ENCODE data around the gene TPD52L1.

Gene TPD52L1

GRCh38 chr6:125112934-125113333 is 40.6 kb upstream of the TPD52L1 start:
- H3K4me3 ChIP-seq (ENCODE audit: control insufficient read depth in 1 of 7, extremely low read depth in 1 of 7, insufficient read depth in 4 of 7, low read depth in 2 of 7, low read length in 6 of 7): no peak overlapping the region
- CTCF ChIA-PET: interaction anchor here (1.0 to 4.9 kb wide), 12 partner anchors 8 to 1337 kb away, joined by 3 to 81 read pairs (median 6); no protein-coding TSS in a partner anchor
- H3K27ac ChIP-seq (ENCODE audit: insufficient read depth in 1 of 2, low read depth in 1 of 2, low read length in 2 of 2, poor library complexity in 1 of 2, severe bottlenecking in 2 of 2): no peak overlapping the region
- no peak for DNase-seq
- POLR2A ChIA-PET: no interaction called here
- no peaks in the 10 kb centered on the region for H3K4me1 ChIP-seq (ENCODE audit: control extremely low read depth in 1 of 4, control insufficient read depth in 4 of 4, insufficient read depth in 4 of 4, low read length in 3 of 4)
- H3K36me3 ChIP-seq (ENCODE audit: control insufficient read depth in 4 of 4, insufficient read depth in 4 of 4, low read length in 3 of 4): no peaks in the 10 kb centered on the region
- no peaks in the 10 kb centered on the region for H3K27me3 ChIP-seq (replicated peaks in 2 of 5; ENCODE audit: control insufficient read depth in 4 of 5, insufficient read depth in 5 of 5, low read length in 4 of 5)
- peaks cover 5 to 33% (median 11%) of the 10 kb centered on the region in 5 experiments for H3K9me3 ChIP-seq (ENCODE audit: control extremely low read depth in 1 of 5, control insufficient read depth in 4 of 5, insufficient read depth in 2 of 5, low read depth in 1 of 5, low read length in 4 of 5)

- H3K4me3 ChIP-seq (ENCODE audit: control insufficient read depth in 1 of 7, extremely low read depth in 1 of 7, insufficient read depth in 4 of 7, low read depth in 2 of 7, low read length in 6 of 7): no peak overlapping the region
- H3K9me3 ChIP-seq (ENCODE audit: control extremely low read depth in 1 of 5, control insufficient read depth in 4 of 5, insufficient read depth in 2 of 5, low read depth in 1 of 5, low read length in 4 of 5): peaks cover 5 to 30% (median 11%) of the 10 kb centered on the region in 5 experiments
- no peak overlapping the region for H3K27ac ChIP-seq (ENCODE audit: insufficient read depth in 1 of 2, low read depth in 1 of 2, low read length in 2 of 2, poor library complexity in 1 of 2, severe bottlenecking in 2 of 2)
- no peaks in the 10 kb centered on the region for H3K4me1 ChIP-seq (ENCODE audit: control extremely low read depth in 1 of 4, control insufficient read depth in 4 of 4, insufficient read depth in 4 of 4, low read length in 3 of 4)
- no peaks in the 10 kb centered on the region for H3K27me3 ChIP-seq (replicated peaks in 2 of 5; ENCODE audit: control insufficient read depth in 4 of 5, insufficient read depth in 5 of 5, low read length in 4 of 5)
- H3K36me3 ChIP-seq (ENCODE audit: control insufficient read depth in 4 of 4, insufficient read depth in 4 of 4, low read length in 3 of 4): no peaks in the 10 kb centered on the region
- ChIA-PET CTCF (interaction anchor here (0.6 to 4.9 kb wide), 25 partner anchors 9 to 1338 kb away, joined by 3 to 81 read pairs (median 5); partner anchors contain the start of gene TPD52L1), POLR2A (no interaction called here)
- no CpG with 5 or more reads among the region's 1 CpG for WGBS (ENCODE audit: insufficient coverage)
- DNase-seq: peak; percentile 61 to 72 (median 65)
Observed at GRCh38 chr6:125114248-125114858, 39.2 kb upstream of the TPD52L1 start.

- Histone ChIP-seq H3K4me3 (ENCODE audit: control insufficient read depth in 1 of 7, extremely low read depth in 1 of 7, insufficient read depth in 4 of 7, low read depth in 2 of 7, low read length in 6 of 7) (no peak overlapping the region), H3K27ac (ENCODE audit: insufficient read depth in 1 of 2, low read depth in 1 of 2, low read length in 2 of 2, poor library complexity in 1 of 2, severe bottlenecking in 2 of 2) (no peak overlapping the region), H3K36me3 (ENCODE audit: control insufficient read depth in 4 of 4, insufficient read depth in 4 of 4, low read length in 3 of 4) (no peaks in the 10 kb centered on the region), H3K9me3 (ENCODE audit: control extremely low read depth in 1 of 5, control insufficient read depth in 4 of 5, insufficient read depth in 2 of 5, low read depth in 1 of 5, low read length in 4 of 5) (peaks cover 1 to 13% (median 7%) of the 10 kb centered on the region in 5 experiments), H3K27me3 (replicated peaks in 2 of 5; ENCODE audit: control insufficient read depth in 4 of 5, insufficient read depth in 5 of 5, low read length in 4 of 5) (no peaks in the 10 kb centered on the region), H3K4me1 (ENCODE audit: control extremely low read depth in 1 of 4, control insufficient read depth in 4 of 4, insufficient read depth in 4 of 4, low read length in 3 of 4) (no peaks in the 10 kb centered on the region)
- POLR2A ChIA-PET: no interaction called here
- WGBS (ENCODE audit: insufficient coverage): no CpG with 5 or more reads among the region's 1 CpG
- CTCF ChIA-PET: interaction anchor here (0.7 kb wide), 1 partner anchor 244 kb away, joined by 3 read pairs; no protein-coding TSS in a partner anchor
- no peak for DNase-seq
Observed at GRCh38 chr6:125116170-125116569, 37.4 kb upstream of the TPD52L1 start.

GRCh38 chr6:125116710-125117109 is 36.9 kb upstream of the TPD52L1 start:
- H3K4me1 ChIP-seq (ENCODE audit: control extremely low read depth in 1 of 4, control insufficient read depth in 4 of 4, insufficient read depth in 4 of 4, low read length in 3 of 4): no peaks in the 10 kb centered on the region
- CTCF ChIA-PET: interaction anchor here (0.7 kb wide), 1 partner anchor 245 kb away, joined by 3 read pairs; no protein-coding TSS in a partner anchor
- POLR2A ChIA-PET: no interaction called here
- H3K36me3 ChIP-seq (ENCODE audit: control insufficient read depth in 4 of 4, insufficient read depth in 4 of 4, low read length in 3 of 4): no peaks in the 10 kb centered on the region
- WGBS (ENCODE audit: insufficient coverage): no CpG with 5 or more reads among the region's 4 CpGs
- peaks cover 0 to 8% (median 4%) of the 10 kb centered on the region in 5 experiments for H3K9me3 ChIP-seq (ENCODE audit: control extremely low read depth in 1 of 5, control insufficient read depth in 4 of 5, insufficient read depth in 2 of 5, low read depth in 1 of 5, low read length in 4 of 5)
- no peaks in the 10 kb centered on the region for H3K27me3 ChIP-seq (replicated peaks in 2 of 5; ENCODE audit: control insufficient read depth in 4 of 5, insufficient read depth in 5 of 5, low read length in 4 of 5)
- no peak overlapping the region for H3K4me3 ChIP-seq (ENCODE audit: control insufficient read depth in 1 of 7, extremely low read depth in 1 of 7, insufficient read depth in 4 of 7, low read depth in 2 of 7, low read length in 6 of 7)
- no peak for DNase-seq
- H3K27ac ChIP-seq (ENCODE audit: insufficient read depth in 1 of 2, low read depth in 1 of 2, low read length in 2 of 2, poor library complexity in 1 of 2, severe bottlenecking in 2 of 2): no peak overlapping the region

- H3K4me1 ChIP-seq (ENCODE audit: control extremely low read depth in 1 of 4, control insufficient read depth in 4 of 4, insufficient read depth in 4 of 4, low read length in 3 of 4): no peaks in the 10 kb centered on the region
- no CpG with 5 or more reads among the region's 3 CpGs for WGBS (ENCODE audit: insufficient coverage)
Observed at GRCh38 chr6:125117818-125118217, 35.8 kb upstream of the TPD52L1 start.

GRCh38 chr6:125120054-125120590 is 33.5 kb upstream of the TPD52L1 start:
- WGBS (ENCODE audit: insufficient coverage): 94% methylated on average over 3 of the region's 3 CpGs
- no peak overlapping the region for H3K27ac ChIP-seq (ENCODE audit: insufficient read depth in 1 of 2, low read depth in 1 of 2, low read length in 2 of 2, poor library complexity in 1 of 2, severe bottlenecking in 2 of 2)
- H3K27me3 ChIP-seq (replicated peaks in 2 of 5; ENCODE audit: control insufficient read depth in 4 of 5, insufficient read depth in 5 of 5, low read length in 4 of 5): no peaks in the 10 kb centered on the region
- no peak for DNase-seq
- H3K36me3 ChIP-seq (ENCODE audit: control insufficient read depth in 4 of 4, insufficient read depth in 4 of 4, low read length in 3 of 4): no peaks in the 10 kb centered on the region
- peaks cover 0 to 2% (median 0%) of the 10 kb centered on the region in 4 experiments for H3K4me1 ChIP-seq (ENCODE audit: control extremely low read depth in 1 of 4, control insufficient read depth in 4 of 4, insufficient read depth in 4 of 4, low read length in 3 of 4)
- H3K9me3 ChIP-seq (ENCODE audit: control extremely low read depth in 1 of 5, control insufficient read depth in 4 of 5, insufficient read depth in 2 of 5, low read depth in 1 of 5, low read length in 4 of 5): no peaks in the 10 kb centered on the region
- H3K4me3 ChIP-seq (ENCODE audit: control insufficient read depth in 1 of 7, extremely low read depth in 1 of 7, insufficient read depth in 4 of 7, low read depth in 2 of 7, low read length in 6 of 7): no peak overlapping the region
- ChIA-PET POLR2A (interaction anchor here (0.5 kb wide), 1 partner anchor 102 kb away, joined by 3 read pairs; no protein-coding TSS in a partner anchor), CTCF (interaction anchor here (1.5 to 1.7 kb wide), 3 partner anchors 9 to 250 kb away, joined by 3 to 4 read pairs (median 3); no protein-coding TSS in a partner anchor)

More at GRCh38 chr6:125117818-125118217, 35.8 kb upstream of the TPD52L1 start:
- no peaks in the 10 kb centered on the region for H3K36me3 ChIP-seq (ENCODE audit: control insufficient read depth in 4 of 4, insufficient read depth in 4 of 4, low read length in 3 of 4)
- peak in 1 of 3 donors; percentile 22 for DNase-seq
- no peak overlapping the region for H3K4me3 ChIP-seq (ENCODE audit: control insufficient read depth in 1 of 7, extremely low read depth in 1 of 7, insufficient read depth in 4 of 7, low read depth in 2 of 7, low read length in 6 of 7)
- H3K9me3 ChIP-seq (ENCODE audit: control extremely low read depth in 1 of 5, control insufficient read depth in 4 of 5, insufficient read depth in 2 of 5, low read depth in 1 of 5, low read length in 4 of 5): peaks cover 0 to under 1% (median 0%) of the 10 kb centered on the region in 5 experiments
- ChIA-PET POLR2A (no interaction called here), CTCF (interaction anchor here (1.9 kb wide), 1 partner anchor 244 kb away, joined by 6 read pairs; no protein-coding TSS in a partner anchor)
- no peak overlapping the region for H3K27ac ChIP-seq (ENCODE audit: insufficient read depth in 1 of 2, low read depth in 1 of 2, low read length in 2 of 2, poor library complexity in 1 of 2, severe bottlenecking in 2 of 2)
- H3K27me3 ChIP-seq (replicated peaks in 2 of 5; ENCODE audit: control insufficient read depth in 4 of 5, insufficient read depth in 5 of 5, low read length in 4 of 5): no peaks in the 10 kb centered on the region

- Histone ChIP-seq H3K27me3 (replicated peaks in 2 of 5; ENCODE audit: control insufficient read depth in 4 of 5, insufficient read depth in 5 of 5, low read length in 4 of 5) (no peaks in the 10 kb centered on the region), H3K9me3 (ENCODE audit: control extremely low read depth in 1 of 5, control insufficient read depth in 4 of 5, insufficient read depth in 2 of 5, low read depth in 1 of 5, low read length in 4 of 5) (no peaks in the 10 kb centered on the region), H3K36me3 (ENCODE audit: control insufficient read depth in 4 of 4, insufficient read depth in 4 of 4, low read length in 3 of 4) (no peaks in the 10 kb centered on the region), H3K4me1 (ENCODE audit: control extremely low read depth in 1 of 4, control insufficient read depth in 4 of 4, insufficient read depth in 4 of 4, low read length in 3 of 4) (peaks cover 0 to 2% (median 0%) of the 10 kb centered on the region in 4 experiments), H3K4me3 (ENCODE audit: control insufficient read depth in 1 of 7, extremely low read depth in 1 of 7, insufficient read depth in 4 of 7, low read depth in 2 of 7, low read length in 6 of 7) (no peak overlapping the region), H3K27ac (ENCODE audit: insufficient read depth in 1 of 2, low read depth in 1 of 2, low read length in 2 of 2, poor library complexity in 1 of 2, severe bottlenecking in 2 of 2) (no peak overlapping the region)
- ChIA-PET CTCF (interaction anchor here (1.0 kb wide), 1 partner anchor 251 kb away, joined by 4 read pairs; no protein-coding TSS in a partner anchor), POLR2A (no interaction called here)
- whole genome bisulfite sequencing (ENCODE audit: insufficient coverage): 100% methylated on average over 1 of the region's 1 CpG
- no peak for DNase-seq
Observed at GRCh38 chr6:125121894-125122293, 31.7 kb upstream of the TPD52L1 start.

Measured in common myeloid progenitor, CD34-positive (primary cell).